ENCODE results near the gene GOSR2.

GOSR2 gene

GRCh38 chr17:46883871-46884520 lies 39.0 kb upstream of the GOSR2 start:
- Histone ChIP-seq H3K27me3 (ENCODE audit: control insufficient read depth in 1 of 2, insufficient read depth in 2 of 2, low read length in 2 of 2) (peaks cover 0 to 8% of the 10 kb centered on the region in 2 donors), H3K36me3 (ENCODE audit: insufficient read depth, low read length) (no peaks in the 10 kb centered on the region)

GRCh38 chr17:46884552-46884951 lies 38.4 kb upstream of the GOSR2 start:
- H3K27me3 ChIP-seq (ENCODE audit: control insufficient read depth in 1 of 2, insufficient read depth in 2 of 2, low read length in 2 of 2): peaks cover 0 to 8% of the 10 kb centered on the region in 2 donors
- no peak overlapping the region for H3K9ac ChIP-seq (ENCODE audit: low read length)
- no peaks in the 10 kb centered on the region for H3K4me1 ChIP-seq (ENCODE audit: insufficient read depth, low read length)
- H3K27ac ChIP-seq (ENCODE audit: low read depth, low read length): no peak overlapping the region
- H3K36me3 ChIP-seq (ENCODE audit: insufficient read depth, low read length): no peaks in the 10 kb centered on the region
- H3K9me3 ChIP-seq (ENCODE audit: low read length): no peaks in the 10 kb centered on the region
- no peak overlapping the region for H3K4me3 ChIP-seq (ENCODE audit: low read depth in 1 of 2, low read length in 2 of 2)

More at GRCh38 chr17:46883871-46884520, 39.0 kb upstream of the GOSR2 start:
- Histone ChIP-seq H3K4me3 (ENCODE audit: low read depth in 1 of 2, low read length in 2 of 2) (no peak overlapping the region), H3K27ac (ENCODE audit: low read depth, low read length) (no peak overlapping the region), H3K4me1 (ENCODE audit: insufficient read depth, low read length) (no peaks in the 10 kb centered on the region), H3K9me3 (ENCODE audit: low read length) (no peaks in the 10 kb centered on the region), H3K9ac (ENCODE audit: low read length) (no peak overlapping the region)

GRCh38 chr17:46885415-46886309 lies 37.3 kb upstream of the GOSR2 start:
- H3K27ac ChIP-seq (ENCODE audit: low read depth, low read length): no peak overlapping the region
- H3K36me3 ChIP-seq (ENCODE audit: insufficient read depth, low read length): no peaks in the 10 kb centered on the region
- H3K9me3 ChIP-seq (ENCODE audit: low read length): no peaks in the 10 kb centered on the region
- H3K4me1 ChIP-seq (ENCODE audit: insufficient read depth, low read length): no peaks in the 10 kb centered on the region
- peaks cover 0 to 8% of the 10 kb centered on the region in 2 donors for H3K27me3 ChIP-seq (ENCODE audit: control insufficient read depth in 1 of 2, insufficient read depth in 2 of 2, low read length in 2 of 2)
- no peak overlapping the region for H3K9ac ChIP-seq (ENCODE audit: low read length)
- H3K4me3 ChIP-seq (ENCODE audit: low read depth in 1 of 2, low read length in 2 of 2): no peak overlapping the region

- no peaks in the 10 kb centered on the region for H3K4me1 ChIP-seq (ENCODE audit: insufficient read depth, low read length)
- no peaks in the 10 kb centered on the region for H3K9me3 ChIP-seq (ENCODE audit: low read length)
- H3K27ac ChIP-seq (ENCODE audit: low read depth, low read length): no peak overlapping the region
- no peak overlapping the region for H3K4me3 ChIP-seq (ENCODE audit: low read depth in 1 of 2, low read length in 2 of 2)
- no peaks in the 10 kb centered on the region for H3K36me3 ChIP-seq (ENCODE audit: insufficient read depth, low read length)
- peaks cover 0 to 8% of the 10 kb centered on the region in 2 donors for H3K27me3 ChIP-seq (ENCODE audit: control insufficient read depth in 1 of 2, insufficient read depth in 2 of 2, low read length in 2 of 2)
- no peak overlapping the region for H3K9ac ChIP-seq (ENCODE audit: low read length)
Measured at GRCh38 chr17:46886310-46886663, 36.7 kb upstream of the GOSR2 start.

- no peaks in the 10 kb centered on the region for H3K36me3 ChIP-seq (ENCODE audit: insufficient read depth, low read length)
- no peak overlapping the region for H3K4me3 ChIP-seq (ENCODE audit: low read depth in 1 of 2, low read length in 2 of 2)
- no peak overlapping the region for H3K27ac ChIP-seq (ENCODE audit: low read depth, low read length)
- no peaks in the 10 kb centered on the region for H3K4me1 ChIP-seq (ENCODE audit: insufficient read depth, low read length)
- no peak overlapping the region for H3K9ac ChIP-seq (ENCODE audit: low read length)
- H3K27me3 ChIP-seq (ENCODE audit: control insufficient read depth in 1 of 2, insufficient read depth in 2 of 2, low read length in 2 of 2): peaks cover 0 to 8% of the 10 kb centered on the region in 2 donors
- H3K9me3 ChIP-seq (ENCODE audit: low read length): no peaks in the 10 kb centered on the region
Measured at GRCh38 chr17:46887717-46888116, 35.2 kb upstream of the GOSR2 start.

- Histone ChIP-seq H3K4me3 (ENCODE audit: low read depth in 1 of 2, low read length in 2 of 2) (no peak overlapping the region), H3K27me3 (ENCODE audit: control insufficient read depth in 1 of 2, insufficient read depth in 2 of 2, low read length in 2 of 2) (peaks cover under 1 to 7% of the 10 kb centered on the region in 2 donors), H3K27ac (ENCODE audit: low read depth, low read length) (no peak overlapping the region), H3K4me1 (ENCODE audit: insufficient read depth, low read length) (no peaks in the 10 kb centered on the region), H3K9me3 (ENCODE audit: low read length) (no peaks in the 10 kb centered on the region), H3K36me3 (ENCODE audit: insufficient read depth, low read length) (no peaks in the 10 kb centered on the region), H3K9ac (ENCODE audit: low read length) (no peak overlapping the region)
Measured at GRCh38 chr17:46888727-46889126, 34.2 kb upstream of the GOSR2 start.

GRCh38 chr17:46889519-46889918 lies 33.4 kb upstream of the GOSR2 start:
- H3K36me3 ChIP-seq (ENCODE audit: insufficient read depth, low read length): no peaks in the 10 kb centered on the region
- H3K27ac ChIP-seq (ENCODE audit: low read depth, low read length): no peak overlapping the region
- peaks cover 7 to 9% of the 10 kb centered on the region in 2 donors for H3K27me3 ChIP-seq (ENCODE audit: control insufficient read depth in 1 of 2, insufficient read depth in 2 of 2, low read length in 2 of 2)
- H3K4me1 ChIP-seq (ENCODE audit: insufficient read depth, low read length): no peaks in the 10 kb centered on the region
- no peak overlapping the region for H3K9ac ChIP-seq (ENCODE audit: low read length)
- H3K4me3 ChIP-seq (ENCODE audit: low read depth in 1 of 2, low read length in 2 of 2): no peak overlapping the region
- no peaks in the 10 kb centered on the region for H3K9me3 ChIP-seq (ENCODE audit: low read length)

- Histone ChIP-seq H3K27ac (ENCODE audit: low read depth, low read length) (no peak overlapping the region), H3K4me1 (ENCODE audit: insufficient read depth, low read length) (no peaks in the 10 kb centered on the region), H3K4me3 (ENCODE audit: low read depth in 1 of 2, low read length in 2 of 2) (no peak overlapping the region), H3K27me3 (ENCODE audit: control insufficient read depth in 1 of 2, insufficient read depth in 2 of 2, low read length in 2 of 2) (peaks cover 8 to 9% of the 10 kb centered on the region in 2 donors), H3K9ac (ENCODE audit: low read length) (no peak overlapping the region), H3K9me3 (ENCODE audit: low read length) (no peaks in the 10 kb centered on the region), H3K36me3 (ENCODE audit: insufficient read depth, low read length) (no peaks in the 10 kb centered on the region)
Measured at GRCh38 chr17:46889992-46890564, 32.9 kb upstream of the GOSR2 start.

- H3K9ac ChIP-seq (ENCODE audit: low read length): no peak overlapping the region
- H3K27ac ChIP-seq (ENCODE audit: low read depth, low read length): no peak overlapping the region
- H3K9me3 ChIP-seq (ENCODE audit: low read length): no peaks in the 10 kb centered on the region
- no peak overlapping the region for H3K4me3 ChIP-seq (ENCODE audit: low read depth in 1 of 2, low read length in 2 of 2)
- H3K36me3 ChIP-seq (ENCODE audit: insufficient read depth, low read length): no peaks in the 10 kb centered on the region
- H3K4me1 ChIP-seq (ENCODE audit: insufficient read depth, low read length): no peaks in the 10 kb centered on the region
- peaks cover 8 to 9% of the 10 kb centered on the region in 2 donors for H3K27me3 ChIP-seq (ENCODE audit: control insufficient read depth in 1 of 2, insufficient read depth in 2 of 2, low read length in 2 of 2)
Measured at GRCh38 chr17:46890638-46891037, 32.3 kb upstream of the GOSR2 start.

- Histone ChIP-seq H3K27me3 (ENCODE audit: control insufficient read depth in 1 of 2, insufficient read depth in 2 of 2, low read length in 2 of 2) (peaks cover 8 to 9% of the 10 kb centered on the region in 2 donors), H3K27ac (ENCODE audit: low read depth, low read length) (no peak overlapping the region), H3K9me3 (ENCODE audit: low read length) (no peaks in the 10 kb centered on the region), H3K9ac (ENCODE audit: low read length) (no peak overlapping the region), H3K36me3 (ENCODE audit: insufficient read depth, low read length) (no peaks in the 10 kb centered on the region), H3K4me3 (ENCODE audit: low read depth in 1 of 2, low read length in 2 of 2) (no peak overlapping the region), H3K4me1 (ENCODE audit: insufficient read depth, low read length) (no peaks in the 10 kb centered on the region)
Measured at GRCh38 chr17:46892192-46892703, 30.7 kb upstream of the GOSR2 start.

- Histone ChIP-seq H3K36me3 (ENCODE audit: insufficient read depth, low read length) (no peaks in the 10 kb centered on the region), H3K9me3 (ENCODE audit: low read length) (no peaks in the 10 kb centered on the region), H3K4me3 (ENCODE audit: low read depth in 1 of 2, low read length in 2 of 2) (no peak overlapping the region), H3K4me1 (ENCODE audit: insufficient read depth, low read length) (no peaks in the 10 kb centered on the region), H3K27ac (ENCODE audit: low read depth, low read length) (no peak overlapping the region), H3K9ac (ENCODE audit: low read length) (no peak overlapping the region), H3K27me3 (ENCODE audit: control insufficient read depth in 1 of 2, insufficient read depth in 2 of 2, low read length in 2 of 2) (peaks cover 8 to 9% of the 10 kb centered on the region in 2 donors)
Measured at GRCh38 chr17:46894024-46894423, 28.9 kb upstream of the GOSR2 start.
